ENCODE measurements around the gene SPSB3. TPM values are rescaled to one million over a fixed set of nuclear protein-coding genes. Genes with fewer than 3 reads are reported as not detected.
A peak's percentile ranks its signal among the peaks of the same experiment; 100 is the strongest.

The SPSB3 gene
- total RNA-seq, 4 donors from 2014 or later: 86.2 to 161 (median 88.3) TPM

GRCh38 chr16:1777375-1778199 lies 4.8 kb downstream of the SPSB3 start:
- Histone ChIP-seq H3K4me1 (peaks cover 30 to 43% of the 10 kb centered on the region in 2 donors), H3K4me3 (no peak overlapping the region), H3K27me3 (no peaks in the 10 kb centered on the region), H3K27ac (peak overlapping the region in 1 of 4 donors; percentile 9), H3K36me3 (peaks cover 0 to 38% of the 10 kb centered on the region in 2 donors), H3K9me3 (no peaks in the 10 kb centered on the region)
- DNase-seq (no peak), ATAC-seq (no peak)
- intact Hi-C loops (cut with DNase I; ENCODE audit: low total_unique reads): loop anchor here (10.0 kb wide), 1 partner anchor 437 kb away; the partner anchor contains the start of genes BRICD5 and PGP
- in situ Hi-C loops (cut with MboI; ENCODE audit: low sequenced_read_pairs in 4 of 4): no loop called here
- TF ChIP-seq CTCF (IDR thresholded peaks at IDR 0.05 in 4 of 5, conservative IDR thresholded peaks at IDR 0.05 in 1 of 5) (no peak), POLR2A (IDR thresholded peaks at IDR 0.05) (no peak)

DNA sequence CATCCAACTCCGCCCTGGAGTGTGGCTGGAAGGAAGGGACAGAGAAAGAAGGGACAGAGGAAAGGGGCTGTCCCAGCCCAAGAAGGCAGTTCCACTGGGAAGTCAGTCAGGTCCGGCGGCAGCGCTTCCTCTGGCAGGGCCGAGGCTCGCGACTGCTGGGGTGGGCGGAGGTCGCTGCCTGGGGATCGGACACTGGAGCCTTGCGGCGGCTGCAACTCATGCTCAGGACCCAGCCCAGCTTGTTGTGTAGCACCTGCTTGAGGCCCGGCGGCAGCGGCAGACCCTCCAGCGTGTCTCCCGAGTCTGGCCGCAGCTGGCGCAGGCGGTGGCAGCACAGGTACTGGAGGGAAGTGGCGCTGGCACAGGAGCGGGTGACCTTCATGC lies 5.4 kb downstream of the SPSB3 start:
- Histone ChIP-seq H3K4me3 (no peak overlapping the region), H3K36me3 (peaks cover 0 to 38% of the 10 kb centered on the region in 2 donors), H3K4me1 (peaks cover 31 to 50% of the 10 kb centered on the region in 2 donors), H3K9me3 (no peaks in the 10 kb centered on the region), H3K27ac (no peak overlapping the region), H3K27me3 (no peaks in the 10 kb centered on the region)
- TF ChIP-seq CTCF (IDR thresholded peaks at IDR 0.05 in 4 of 5, conservative IDR thresholded peaks at IDR 0.05 in 1 of 5): no peak
- no peak for TF ChIP-seq POLR2A (IDR thresholded peaks at IDR 0.05)
- in situ Hi-C loops (cut with MboI; ENCODE audit: low sequenced_read_pairs in 4 of 4) (no loop called here), intact Hi-C loops (cut with DNase I; ENCODE audit: low total_unique reads) (loop anchor here (10.0 kb wide), 1 partner anchor 438 kb away; the partner anchor contains the start of genes BRICD5 and PGP)
- DNase-seq (no peak), ATAC-seq (no peak)

GRCh38 chr16:1776672-1776955 lies 5.8 kb downstream of the SPSB3 start:
- Histone ChIP-seq H3K4me1 (peaks cover 32 to 52% of the 10 kb centered on the region in 2 donors), H3K36me3 (peaks cover 0 to 38% of the 10 kb centered on the region in 2 donors), H3K4me3 (no peak overlapping the region), H3K27ac (no peak overlapping the region), H3K9me3 (no peaks in the 10 kb centered on the region), H3K27me3 (no peaks in the 10 kb centered on the region)
- TF ChIP-seq POLR2A (IDR thresholded peaks at IDR 0.05): no peak
- no peak for TF ChIP-seq CTCF (IDR thresholded peaks at IDR 0.05 in 4 of 5, conservative IDR thresholded peaks at IDR 0.05 in 1 of 5)
- no peak for DNase-seq
- no peak for ATAC-seq
- intact Hi-C loops (cut with DNase I; ENCODE audit: low total_unique reads) (loop anchor here (10.0 kb wide), 1 partner anchor 438 kb away; the partner anchor contains the start of genes BRICD5 and PGP), in situ Hi-C loops (cut with MboI; ENCODE audit: low sequenced_read_pairs in 4 of 4) (no loop called here)

DNA sequence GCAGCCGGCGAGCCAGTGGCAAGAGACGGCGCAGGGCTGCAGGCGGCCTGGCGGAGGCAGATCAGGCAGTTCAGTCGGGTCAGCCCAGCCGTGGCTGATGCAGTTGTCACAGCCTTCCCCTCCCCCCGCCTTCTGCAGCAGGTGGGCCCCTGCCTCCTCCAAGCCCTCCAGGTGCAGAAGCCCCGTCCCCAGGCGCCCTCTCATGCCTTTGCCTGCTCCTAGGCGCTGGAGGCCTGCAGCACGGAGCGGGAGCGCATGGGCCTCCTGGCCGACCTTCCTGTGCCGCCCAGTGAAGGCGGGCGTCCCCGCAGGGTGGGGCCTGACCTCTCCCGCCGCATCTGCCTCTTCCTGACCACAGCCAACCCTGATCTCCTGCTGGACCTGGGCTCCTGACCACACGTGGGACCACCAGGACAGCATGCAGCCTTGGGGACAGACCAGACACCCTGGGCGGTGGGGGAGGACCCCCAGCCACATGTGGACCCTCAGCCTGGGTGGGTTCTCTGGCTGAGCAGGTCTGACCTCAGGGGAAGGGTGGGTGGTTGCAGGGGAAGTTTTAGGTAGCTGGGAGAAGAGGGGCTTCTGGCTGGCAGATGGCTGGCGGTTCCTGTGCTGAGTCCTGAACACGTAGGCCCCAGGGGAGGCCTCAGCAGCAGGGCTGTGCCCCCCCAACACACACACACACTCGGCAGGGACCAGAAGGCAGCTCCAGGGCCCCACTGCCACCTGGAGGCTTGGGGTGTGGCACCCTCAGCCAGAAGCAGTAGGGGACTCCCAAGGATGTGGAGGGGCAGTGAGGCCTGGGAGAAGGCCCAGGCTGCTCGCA lies 6.3 kb downstream of the SPSB3 start:
- H3K27me3 ChIP-seq: no peaks in the 10 kb centered on the region
- in situ Hi-C loops (cut with MboI; ENCODE audit: low sequenced_read_pairs in 4 of 4) (no loop called here), intact Hi-C loops (cut with DNase I; ENCODE audit: low total_unique reads) (loop anchor here (10.0 kb wide), 1 partner anchor 439 kb away; the partner anchor contains the start of genes BRICD5 and PGP)
- peaks cover 0 to 38% of the 10 kb centered on the region in 2 donors for H3K36me3 ChIP-seq
- H3K9me3 ChIP-seq: no peaks in the 10 kb centered on the region
- no peak overlapping the region for H3K27ac ChIP-seq
- no peak for TF ChIP-seq CTCF (IDR thresholded peaks at IDR 0.05 in 4 of 5, conservative IDR thresholded peaks at IDR 0.05 in 1 of 5)
- no peak for TF ChIP-seq POLR2A (IDR thresholded peaks at IDR 0.05)
- no peak for DNase-seq
- ATAC-seq: no peak
- peaks cover 27 to 47% of the 10 kb centered on the region in 2 donors for H3K4me1 ChIP-seq
- no peak overlapping the region for H3K4me3 ChIP-seq

Data from gastrocnemius medialis (tissue), 4 donors.